ENCODE measurements around the gene HOXD9. TPM values are rescaled to one million over a fixed set of nuclear protein-coding genes. Genes with fewer than 3 reads are reported as not detected.

The HOXD9 gene
- total RNA-seq, 2 donors from 2014 or later: 0.13 to 0.27 TPM

- ATAC-seq: no peak
- no peak for DNase-seq
- intact Hi-C loops (cut with DNase I): no loop called here
Measured at GRCh38 chr2:176146101-176146500, 23.6 kb downstream of the HOXD9 start.

- DNase-seq: no peak
- ATAC-seq: no peak
- intact Hi-C loops (cut with DNase I): no loop called here
Measured at GRCh38 chr2:176146645-176147044, 24.1 kb downstream of the HOXD9 start.

- intact Hi-C loops (cut with DNase I): no loop called here
- no peak for ATAC-seq
- no peak for DNase-seq
Measured at GRCh38 chr2:176147210-176147799, 24.8 kb downstream of the HOXD9 start.

GRCh38 chr2:176147800-176148496, 25.4 kb downstream of the HOXD9 start:
- intact Hi-C loops (cut with DNase I): no loop called here
- no peak for ATAC-seq
- no peak for DNase-seq

GRCh38 chr2:176148751-176149421, 26.4 kb downstream of the HOXD9 start:
- intact Hi-C loops (cut with DNase I): no loop called here
- no peak for ATAC-seq
- DNase-seq: no peak

GRCh38 chr2:176149481-176149938, 27.0 kb downstream of the HOXD9 start:
- DNase-seq (no peak), ATAC-seq (no peak)
- intact Hi-C loops (cut with DNase I): no loop called here

- intact Hi-C loops (cut with DNase I): no loop called here
- ATAC-seq: no peak
Measured at GRCh38 chr2:176149939-176150583, 27.5 kb downstream of the HOXD9 start.

GRCh38 chr2:176150584-176151441, 28.3 kb downstream of the HOXD9 start:
- no peak for ATAC-seq
- DNase-seq: no peak
- intact Hi-C loops (cut with DNase I): no loop called here

More at GRCh38 chr2:176149939-176150583, 27.5 kb downstream of the HOXD9 start:
- DNase-seq: no peak

GRCh38 chr2:176151442-176152287, 29.1 kb downstream of the HOXD9 start, which contains the start of gene HOXD4:
Gene HOXD4, plus strand, starts transcription at chr2:176151550. Its CDS starts 84 bp downstream, at chr2:176151634.
- ATAC-seq (no peak), DNase-seq (no peak)
- intact Hi-C loops (cut with DNase I): no loop called here

- intact Hi-C loops (cut with DNase I): no loop called here
- no peak for DNase-seq
- no peak for ATAC-seq
Measured at GRCh38 chr2:176152350-176153181, 30.0 kb downstream of the HOXD9 start.

- ATAC-seq (no peak), DNase-seq (no peak)
Measured at GRCh38 chr2:176154576-176155252, 32.2 kb downstream of the HOXD9 start.

GRCh38 chr2:176155356-176156044, 33.0 kb downstream of the HOXD9 start:
- DNase-seq (no peak), ATAC-seq (no peak)
- intact Hi-C loops (cut with DNase I): no loop called here

More at GRCh38 chr2:176154576-176155252, 32.2 kb downstream of the HOXD9 start:
- intact Hi-C loops (cut with DNase I): no loop called here

- ATAC-seq (no peak), DNase-seq (no peak)
- intact Hi-C loops (cut with DNase I): no loop called here
Measured at GRCh38 chr2:176156301-176156806, 33.8 kb downstream of the HOXD9 start.

- intact Hi-C loops (cut with DNase I): no loop called here
- no peak for ATAC-seq
- no peak for DNase-seq
Measured at GRCh38 chr2:176156807-176157498, 34.4 kb downstream of the HOXD9 start, which contains the start of gene HOXD3. Gene HOXD3, plus strand, starts transcription at chr2:176157307. Its CDS starts 11,808 bp downstream, at chr2:176169115.
